Astrocyte (in vitro differentiated cells and primary cell): ENCODE results near the gene ATP1A2. TPM values are rescaled to one million over a fixed set of nuclear protein-coding genes. Genes with fewer than 3 reads are reported as not detected.

Source experiments
- DNase-seq: peaks from one replicate; pipeline ENCODE4 v3.0.0-alpha.2; 2010; ENCODE audit warnings: low read depth
- FAIRE-seq: peaks from 2 replicates; lab custom pipeline; 2011; peaks lifted over from hg19 to GRCh38; lab: Jason Lieb, UNC
- H2AFZ ChIP-seq: 2 replicates; pipeline ENCODE4 v1.6.0; 2012; ENCODE audit warnings: low read depth, low read length, inconsistent platforms
- H3K27ac ChIP-seq: 2 replicates; pipeline ENCODE4 v1.5.1; 2011; ENCODE audit warnings: low read depth, low read length, inconsistent platforms
- H3K27me3 ChIP-seq: 2 replicates; pipeline ENCODE4 v1.6.0; 2011; ENCODE audit warnings: low read length, inconsistent platforms; ENCODE audit not compliant: insufficient read depth
- H3K36me3 ChIP-seq: 2 replicates; pipeline ENCODE4 v1.5.1; 2011; ENCODE audit warnings: low read length, inconsistent platforms; ENCODE audit not compliant: insufficient read depth
- H3K4me1 ChIP-seq: 2 replicates; pipeline ENCODE4 v1.5.1; 2011; ENCODE audit warnings: low read length, inconsistent platforms; ENCODE audit not compliant: insufficient read depth
- H3K4me2 ChIP-seq: 2 replicates; pipeline ENCODE4 v1.6.0; 2012; ENCODE audit warnings: low read length, inconsistent platforms
- H3K4me3 ChIP-seq: 2 replicates; pipeline ENCODE4 v1.5.1; 2011; ENCODE audit warnings: low read depth, mild to moderate bottlenecking, low read length, inconsistent platforms; ENCODE audit not compliant: insufficient read depth
- H3K79me2 ChIP-seq: 2 replicates; pipeline ENCODE4 v1.6.0; 2012; ENCODE audit warnings: mild to moderate bottlenecking, low read length, inconsistent platforms; ENCODE audit not compliant: insufficient read depth
- H3K9ac ChIP-seq: 2 replicates; pipeline ENCODE4 v1.6.0; 2012; ENCODE audit warnings: mild to moderate bottlenecking, low read length, inconsistent platforms
- H3K9me3 ChIP-seq: 2 replicates; pipeline ENCODE4 v1.5.1; 2012; ENCODE audit warnings: low read depth, mild to moderate bottlenecking, low read length, inconsistent platforms; ENCODE audit not compliant: insufficient read depth
- H4K20me1 ChIP-seq: 2 replicates; pipeline ENCODE4 v1.6.0; 2012; ENCODE audit warnings: low read length, inconsistent platforms; ENCODE audit not compliant: insufficient read depth
- H3K27ac Mint-ChIP-seq: one replicate; pipeline ENCODE4 v1.8.0; 2021; ENCODE audit warnings: mild to moderate bottlenecking, mixed read lengths; ENCODE audit not compliant: unreplicated experiment
- H3K27me3 Mint-ChIP-seq: one replicate; pipeline ENCODE4 v1.8.0; 2021; ENCODE audit warnings: low read depth, mixed read lengths; ENCODE audit not compliant: unreplicated experiment
- H3K36me3 Mint-ChIP-seq: one replicate; pipeline ENCODE4 v1.8.0; 2021; ENCODE audit warnings: low read depth, mixed read lengths; ENCODE audit not compliant: unreplicated experiment
- H3K4me1 Mint-ChIP-seq: one replicate; pipeline ENCODE4 v1.8.0; 2021; ENCODE audit warnings: low read depth, mixed read lengths; ENCODE audit not compliant: unreplicated experiment
- H3K4me3 Mint-ChIP-seq: one replicate; pipeline ENCODE4 v1.8.0; 2021; ENCODE audit warnings: mild to moderate bottlenecking, moderate library complexity, mixed read lengths; ENCODE audit not compliant: unreplicated experiment
- H3K9me3 Mint-ChIP-seq: one replicate; pipeline ENCODE4 v1.8.0; 2021; ENCODE audit warnings: mild to moderate bottlenecking, mixed read lengths; ENCODE audit not compliant: unreplicated experiment
- EZH2 ChIP-seq: IDR thresholded peaks from 2 replicates; pipeline ENCODE4 v1.6.1; 2012; ENCODE audit warnings: mild to moderate bottlenecking, low read length, inconsistent platforms; ENCODE audit not compliant: insufficient read depth
- total RNA-seq: library from RNA; stranded (reverse); gene quantifications from 2 replicates; pipeline ENCODE4 v1.2.1, GENCODE V29; 2021
- TF ChIP-seq, protein P1 (sequence below): IDR thresholded peaks from 2 replicates; pipeline ENCODE4 v1.5.1; 2011; ENCODE audit warnings: low read depth, mild to moderate bottlenecking, inconsistent platforms, low read length, moderate library complexity; ENCODE audit not compliant: insufficient read depth

ATP1A2 gene
- total RNA-seq, 1 donor from 2014 or later: 2.5 TPM

DNA sequence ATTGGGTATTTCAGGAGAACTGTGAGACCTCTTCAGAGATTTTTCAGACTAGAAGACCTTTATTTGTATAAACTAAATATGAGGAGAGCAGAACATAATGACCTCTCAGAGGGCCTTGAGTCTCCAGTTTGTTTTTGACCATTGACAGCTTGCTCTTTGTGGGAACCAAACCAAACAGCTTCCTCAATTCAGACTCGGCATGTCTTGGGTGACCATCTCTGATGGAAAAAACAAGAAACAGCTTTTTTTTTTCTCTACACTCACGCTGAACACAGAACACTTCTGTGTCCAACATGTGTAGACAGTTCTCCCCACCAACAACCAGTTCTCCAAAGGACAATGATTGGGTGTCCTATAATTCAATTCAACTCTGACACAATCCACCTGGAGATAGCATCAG, 47.4 kb downstream of the ATP1A2 start:
- H3K27me3 ChIP-seq: peaks cover 2% of the 10 kb centered on the region
- Mint-ChIP-seq H3K4me3 (no peak overlapping the region), H3K9me3 (no peaks in the 10 kb centered on the region), H3K36me3 (no peaks in the 10 kb centered on the region), H3K4me1 (peaks cover 14% of the 10 kb centered on the region), H3K27me3 (peaks cover 5% of the 10 kb centered on the region), H3K27ac (no peak overlapping the region)
- H2AFZ ChIP-seq: no peak overlapping the region
- no peak for DNase-seq
- FAIRE-seq: no peak
- H4K20me1 ChIP-seq: no peaks in the 10 kb centered on the region
- H3K79me2 ChIP-seq: no peaks in the 10 kb centered on the region
- H3K36me3 ChIP-seq: no peaks in the 10 kb centered on the region
- H3K9me3 ChIP-seq: no peaks in the 10 kb centered on the region
- H3K27ac ChIP-seq: no peak overlapping the region
- H3K4me2 ChIP-seq: no peak overlapping the region
- TF ChIP-seq EZH2: no peak
- TF ChIP-seq, protein P1, sequence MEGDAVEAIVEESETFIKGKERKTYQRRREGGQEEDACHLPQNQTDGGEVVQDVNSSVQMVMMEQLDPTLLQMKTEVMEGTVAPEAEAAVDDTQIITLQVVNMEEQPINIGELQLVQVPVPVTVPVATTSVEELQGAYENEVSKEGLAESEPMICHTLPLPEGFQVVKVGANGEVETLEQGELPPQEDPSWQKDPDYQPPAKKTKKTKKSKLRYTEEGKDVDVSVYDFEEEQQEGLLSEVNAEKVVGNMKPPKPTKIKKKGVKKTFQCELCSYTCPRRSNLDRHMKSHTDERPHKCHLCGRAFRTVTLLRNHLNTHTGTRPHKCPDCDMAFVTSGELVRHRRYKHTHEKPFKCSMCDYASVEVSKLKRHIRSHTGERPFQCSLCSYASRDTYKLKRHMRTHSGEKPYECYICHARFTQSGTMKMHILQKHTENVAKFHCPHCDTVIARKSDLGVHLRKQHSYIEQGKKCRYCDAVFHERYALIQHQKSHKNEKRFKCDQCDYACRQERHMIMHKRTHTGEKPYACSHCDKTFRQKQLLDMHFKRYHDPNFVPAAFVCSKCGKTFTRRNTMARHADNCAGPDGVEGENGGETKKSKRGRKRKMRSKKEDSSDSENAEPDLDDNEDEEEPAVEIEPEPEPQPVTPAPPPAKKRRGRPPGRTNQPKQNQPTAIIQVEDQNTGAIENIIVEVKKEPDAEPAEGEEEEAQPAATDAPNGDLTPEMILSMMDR: no peak
- H3K4me1 ChIP-seq: no peaks in the 10 kb centered on the region
- no peak overlapping the region for H3K4me3 ChIP-seq
- no peak overlapping the region for H3K9ac ChIP-seq

DNA sequence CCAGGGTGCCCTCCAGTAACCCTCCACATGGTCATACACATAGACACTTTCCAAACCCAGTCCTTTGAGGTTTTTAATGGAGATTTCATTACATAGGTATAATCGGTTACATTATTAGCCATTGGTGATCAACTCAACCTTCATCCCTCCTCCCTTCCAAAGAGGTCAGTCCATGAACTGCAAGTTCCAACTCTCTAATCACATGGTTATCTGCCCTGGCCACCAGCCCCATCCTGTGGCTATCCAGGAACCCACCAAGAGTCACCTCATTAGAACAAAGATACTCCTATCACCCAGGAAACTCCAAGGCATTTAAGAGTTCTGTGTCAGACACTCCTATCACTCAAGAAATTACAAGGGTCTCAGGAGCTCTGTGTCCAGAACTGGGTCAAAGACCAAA, 48.1 kb downstream of the ATP1A2 start:
- FAIRE-seq (no peak), DNase-seq (no peak)
- peaks cover 9% of the 10 kb centered on the region for H3K4me1 Mint-ChIP-seq
- no peak overlapping the region for H3K27ac ChIP-seq
- H3K9ac ChIP-seq: no peak overlapping the region
- peaks cover 5% of the 10 kb centered on the region for H3K27me3 Mint-ChIP-seq
- H3K27me3 ChIP-seq: peaks cover 2% of the 10 kb centered on the region
- H3K79me2 ChIP-seq: no peaks in the 10 kb centered on the region
- no peak overlapping the region for H3K27ac Mint-ChIP-seq
- no peak overlapping the region for H3K4me3 ChIP-seq
- no peaks in the 10 kb centered on the region for H3K9me3 Mint-ChIP-seq
- H3K4me1 ChIP-seq: no peaks in the 10 kb centered on the region
- H4K20me1 ChIP-seq: no peaks in the 10 kb centered on the region
- no peak overlapping the region for H3K4me3 Mint-ChIP-seq
- no peaks in the 10 kb centered on the region for H3K9me3 ChIP-seq
- TF ChIP-seq, protein P1: no peak
- no peak for TF ChIP-seq EZH2
- H3K4me2 ChIP-seq: no peak overlapping the region
- no peaks in the 10 kb centered on the region for H3K36me3 ChIP-seq
- no peaks in the 10 kb centered on the region for H3K36me3 Mint-ChIP-seq
- no peak overlapping the region for H2AFZ ChIP-seq

- no peaks in the 10 kb centered on the region for H3K36me3 ChIP-seq
- H3K27ac Mint-ChIP-seq: no peak overlapping the region
These were observed 48.6 kb downstream of the ATP1A2 start for GRCh38 chr1:160164121-160164520.

More at GRCh38 chr1:160164121-160164520, 48.6 kb downstream of the ATP1A2 start:
- no peak overlapping the region for H3K9ac ChIP-seq
- Mint-ChIP-seq H3K36me3 (no peaks in the 10 kb centered on the region), H3K27me3 (peaks cover 5% of the 10 kb centered on the region), H3K4me3 (no peak overlapping the region), H3K9me3 (no peaks in the 10 kb centered on the region), H3K4me1 (peaks cover 14% of the 10 kb centered on the region)
- TF ChIP-seq EZH2: no peak
- TF ChIP-seq, protein P1: no peak
- H4K20me1 ChIP-seq: no peaks in the 10 kb centered on the region
- FAIRE-seq (no peak), DNase-seq (no peak)
- peaks cover 2% of the 10 kb centered on the region for H3K27me3 ChIP-seq
- no peak overlapping the region for H3K27ac ChIP-seq
- H2AFZ ChIP-seq: no peak overlapping the region
- H3K4me1 ChIP-seq: no peaks in the 10 kb centered on the region
- no peak overlapping the region for H3K4me2 ChIP-seq
- H3K9me3 ChIP-seq: no peaks in the 10 kb centered on the region
- no peak overlapping the region for H3K4me3 ChIP-seq
- H3K79me2 ChIP-seq: no peaks in the 10 kb centered on the region
